Measurements from ENCODE around the gene ABCB6.

Gene ABCB6

GRCh38 chr2:219210886-219211362, 7.8 kb downstream of the ABCB6 start:
- TF ChIP-seq ZFX (IDR thresholded peaks at IDR 0.05) (no peak), CTCF (conservative IDR thresholded peaks at IDR 0.05) (no peak)
- H3K27ac ChIP-seq: no peak overlapping the region

GRCh38 chr2:219210196-219210885, 8.4 kb downstream of the ABCB6 start:
- TF ChIP-seq CTCF (conservative IDR thresholded peaks at IDR 0.05): no peak
- TF ChIP-seq ZFX (IDR thresholded peaks at IDR 0.05): no peak
- H3K27ac ChIP-seq: no peak overlapping the region

GRCh38 chr2:219209236-219210195, 9.2 kb downstream of the ABCB6 start:
- TF ChIP-seq ZFX (IDR thresholded peaks at IDR 0.05): no peak
- no peak for TF ChIP-seq CTCF (conservative IDR thresholded peaks at IDR 0.05)
- H3K27ac ChIP-seq: no peak overlapping the region

GRCh38 chr2:219207884-219208740, 10.6 kb downstream of the ABCB6 start:
- H3K27ac ChIP-seq: peak overlapping the region; percentile 77

GRCh38 chr2:219207134-219207883, 11.4 kb downstream of the ABCB6 start:
- peak overlapping the region; percentile 77 for H3K27ac ChIP-seq
- TF ChIP-seq ZFX (IDR thresholded peaks at IDR 0.05) (no peak), CTCF (conservative IDR thresholded peaks at IDR 0.05) (no peak)

More at GRCh38 chr2:219207884-219208740, 10.6 kb downstream of the ABCB6 start:
- TF ChIP-seq CTCF (conservative IDR thresholded peaks at IDR 0.05) (no peak), ZFX (IDR thresholded peaks at IDR 0.05) (no peak)

- peak within 1 kb of the TSS; percentile 77 for H3K27ac ChIP-seq
- TF ChIP-seq CTCF (conservative IDR thresholded peaks at IDR 0.05): no peak
- TF ChIP-seq ZFX (IDR thresholded peaks at IDR 0.05): no peak
Measured at GRCh38 chr2:219206328-219207133, 12.2 kb downstream of the ABCB6 start, which contains the start of gene ZFAND2B. Gene ZFAND2B, plus strand, starts transcription at chr2:219206782. Its CDS starts 206 bp downstream, at chr2:219206988.
